ENCODE data around the gene ENOX1. TPM values are rescaled to one million over a fixed set of nuclear protein-coding genes. Genes with fewer than 3 reads are reported as not detected.

Gene ENOX1
- total and polyA plus RNA-seq, 9 donors, result 10.1 to 17.5 (median 12.2) TPM

- 83% methylated on average over 3 of the region's 6 CpGs for WGBS (ENCODE audit: insufficient coverage)
- Histone ChIP-seq H3K9me3 (replicated peaks; ENCODE audit: control insufficient read depth, low read depth, low read length) (no peaks in the 10 kb centered on the region), H3K36me3 (ENCODE audit: control insufficient read depth, insufficient read depth, low read length) (no peaks in the 10 kb centered on the region), H3K4me3 (ENCODE audit: low read length) (no peak overlapping the region), H3K27me3 (ENCODE audit: control insufficient read depth, insufficient read depth, low read length) (no peaks in the 10 kb centered on the region), H3K4me1 (ENCODE audit: control insufficient read depth, insufficient read depth, low read length) (peaks cover 10% of the 10 kb centered on the region), H3K27ac (ENCODE audit: low read length) (peak overlapping the region; percentile 22)
- no peak for DNase-seq
These were observed 345.3 kb downstream of the ENOX1 start for GRCh38 chr13:43441464-43441863.

- Histone ChIP-seq H3K27me3 (ENCODE audit: control insufficient read depth, insufficient read depth, low read length) (no peaks in the 10 kb centered on the region), H3K9me3 (replicated peaks; ENCODE audit: control insufficient read depth, low read depth, low read length) (no peaks in the 10 kb centered on the region), H3K4me3 (ENCODE audit: low read length) (no peak overlapping the region), H3K36me3 (ENCODE audit: control insufficient read depth, insufficient read depth, low read length) (no peaks in the 10 kb centered on the region), H3K4me1 (ENCODE audit: control insufficient read depth, insufficient read depth, low read length) (peaks cover 16% of the 10 kb centered on the region), H3K27ac (ENCODE audit: low read length) (peak overlapping the region; percentile 76)
- WGBS (ENCODE audit: insufficient coverage), result 39% methylated on average over 3 of the region's 3 CpGs
- peak; percentile 56 for DNase-seq
These were observed 352.6 kb downstream of the ENOX1 start for GRCh38 chr13:43434191-43434590.

GRCh38 chr13:43433691-43434141 lies 353.1 kb downstream of the ENOX1 start:
- no CpG with 5 or more reads among the region's 1 CpG for WGBS (ENCODE audit: insufficient coverage)
- DNase-seq, result peak; percentile 57
- H3K27ac ChIP-seq (ENCODE audit: low read length), result peak overlapping the region; percentile 76

GRCh38 chr13:43432958-43433357 lies 353.8 kb downstream of the ENOX1 start:
- WGBS (ENCODE audit: insufficient coverage), result no CpG with 5 or more reads among the region's 5 CpGs
- peak overlapping the region; percentile 76 for H3K27ac ChIP-seq (ENCODE audit: low read length)
- peak; percentile 85 for DNase-seq

More at GRCh38 chr13:43433691-43434141, 353.1 kb downstream of the ENOX1 start:
- H3K4me3 ChIP-seq (ENCODE audit: low read length), result no peak overlapping the region
- H3K9me3 ChIP-seq (replicated peaks; ENCODE audit: control insufficient read depth, low read depth, low read length), result no peaks in the 10 kb centered on the region
- H3K36me3 ChIP-seq (ENCODE audit: control insufficient read depth, insufficient read depth, low read length), result no peaks in the 10 kb centered on the region
- peaks cover 16% of the 10 kb centered on the region for H3K4me1 ChIP-seq (ENCODE audit: control insufficient read depth, insufficient read depth, low read length)
- H3K27me3 ChIP-seq (ENCODE audit: control insufficient read depth, insufficient read depth, low read length), result no peaks in the 10 kb centered on the region

GRCh38 chr13:43431841-43432240 lies 354.9 kb downstream of the ENOX1 start:
- no peaks in the 10 kb centered on the region for H3K9me3 ChIP-seq (replicated peaks; ENCODE audit: control insufficient read depth, low read depth, low read length)
- no peak overlapping the region for H3K27ac ChIP-seq (ENCODE audit: low read length)
- DNase-seq, result no peak
- no peak overlapping the region for H3K4me3 ChIP-seq (ENCODE audit: low read length)
- peaks cover 16% of the 10 kb centered on the region for H3K4me1 ChIP-seq (ENCODE audit: control insufficient read depth, insufficient read depth, low read length)
- no peaks in the 10 kb centered on the region for H3K36me3 ChIP-seq (ENCODE audit: control insufficient read depth, insufficient read depth, low read length)
- no peaks in the 10 kb centered on the region for H3K27me3 ChIP-seq (ENCODE audit: control insufficient read depth, insufficient read depth, low read length)
- WGBS (ENCODE audit: insufficient coverage), result 89% methylated on average over 6 of the region's 8 CpGs

More at GRCh38 chr13:43432958-43433357, 353.8 kb downstream of the ENOX1 start:
- Histone ChIP-seq H3K36me3 (ENCODE audit: control insufficient read depth, insufficient read depth, low read length) (no peaks in the 10 kb centered on the region), H3K27me3 (ENCODE audit: control insufficient read depth, insufficient read depth, low read length) (no peaks in the 10 kb centered on the region), H3K9me3 (replicated peaks; ENCODE audit: control insufficient read depth, low read depth, low read length) (no peaks in the 10 kb centered on the region), H3K4me3 (ENCODE audit: low read length) (no peak overlapping the region), H3K4me1 (ENCODE audit: control insufficient read depth, insufficient read depth, low read length) (peaks cover 16% of the 10 kb centered on the region)

GRCh38 chr13:43431290-43431716 lies 355.5 kb downstream of the ENOX1 start:
- DNase-seq, result no peak
- no CpG with 5 or more reads among the region's 4 CpGs for WGBS (ENCODE audit: insufficient coverage)
- no peaks in the 10 kb centered on the region for H3K36me3 ChIP-seq (ENCODE audit: control insufficient read depth, insufficient read depth, low read length)

GRCh38 chr13:43428545-43429296 lies 358.1 kb downstream of the ENOX1 start:
- no peak for DNase-seq
- WGBS (ENCODE audit: insufficient coverage), result 61% methylated on average over 3 of the region's 8 CpGs
- H3K4me1 ChIP-seq (ENCODE audit: control insufficient read depth, insufficient read depth, low read length), result peaks cover 9% of the 10 kb centered on the region
- H3K27me3 ChIP-seq (ENCODE audit: control insufficient read depth, insufficient read depth, low read length), result no peaks in the 10 kb centered on the region
- no peaks in the 10 kb centered on the region for H3K36me3 ChIP-seq (ENCODE audit: control insufficient read depth, insufficient read depth, low read length)
- no peaks in the 10 kb centered on the region for H3K9me3 ChIP-seq (replicated peaks; ENCODE audit: control insufficient read depth, low read depth, low read length)
- no peak overlapping the region for H3K4me3 ChIP-seq (ENCODE audit: low read length)
- no peak overlapping the region for H3K27ac ChIP-seq (ENCODE audit: low read length)

More at GRCh38 chr13:43431290-43431716, 355.5 kb downstream of the ENOX1 start:
- no peak overlapping the region for H3K4me3 ChIP-seq (ENCODE audit: low read length)
- peaks cover 16% of the 10 kb centered on the region for H3K4me1 ChIP-seq (ENCODE audit: control insufficient read depth, insufficient read depth, low read length)
- H3K9me3 ChIP-seq (replicated peaks; ENCODE audit: control insufficient read depth, low read depth, low read length), result no peaks in the 10 kb centered on the region
- no peak overlapping the region for H3K27ac ChIP-seq (ENCODE audit: low read length)
- no peaks in the 10 kb centered on the region for H3K27me3 ChIP-seq (ENCODE audit: control insufficient read depth, insufficient read depth, low read length)

- WGBS (ENCODE audit: insufficient coverage), result no CpG with 5 or more reads among the region's 4 CpGs
- Histone ChIP-seq H3K27me3 (ENCODE audit: control insufficient read depth, insufficient read depth, low read length) (no peaks in the 10 kb centered on the region), H3K27ac (ENCODE audit: low read length) (no peak overlapping the region), H3K4me3 (ENCODE audit: low read length) (no peak overlapping the region), H3K9me3 (replicated peaks; ENCODE audit: control insufficient read depth, low read depth, low read length) (no peaks in the 10 kb centered on the region), H3K36me3 (ENCODE audit: control insufficient read depth, insufficient read depth, low read length) (no peaks in the 10 kb centered on the region), H3K4me1 (ENCODE audit: control insufficient read depth, insufficient read depth, low read length) (peaks cover 3% of the 10 kb centered on the region)
- DNase-seq, result no peak
These were observed 360.4 kb downstream of the ENOX1 start for GRCh38 chr13:43426355-43426754.

GRCh38 chr13:43425234-43425633 lies 361.5 kb downstream of the ENOX1 start:
- no peaks in the 10 kb centered on the region for H3K27me3 ChIP-seq (ENCODE audit: control insufficient read depth, insufficient read depth, low read length)
- no peak overlapping the region for H3K4me3 ChIP-seq (ENCODE audit: low read length)
- no peaks in the 10 kb centered on the region for H3K4me1 ChIP-seq (ENCODE audit: control insufficient read depth, insufficient read depth, low read length)
- DNase-seq, result no peak
- no peak overlapping the region for H3K27ac ChIP-seq (ENCODE audit: low read length)
- H3K36me3 ChIP-seq (ENCODE audit: control insufficient read depth, insufficient read depth, low read length), result no peaks in the 10 kb centered on the region
- WGBS (ENCODE audit: insufficient coverage), result no CpG with 5 or more reads among the region's 1 CpG
- peaks cover 4% of the 10 kb centered on the region for H3K9me3 ChIP-seq (replicated peaks; ENCODE audit: control insufficient read depth, low read depth, low read length)

- no peaks in the 10 kb centered on the region for H3K36me3 ChIP-seq (ENCODE audit: control insufficient read depth, insufficient read depth, low read length)
- H3K9me3 ChIP-seq (replicated peaks; ENCODE audit: control insufficient read depth, low read depth, low read length), result peaks cover 4% of the 10 kb centered on the region
- no peak overlapping the region for H3K27ac ChIP-seq (ENCODE audit: low read length)
- H3K4me1 ChIP-seq (ENCODE audit: control insufficient read depth, insufficient read depth, low read length), result no peaks in the 10 kb centered on the region
- H3K4me3 ChIP-seq (ENCODE audit: low read length), result no peak overlapping the region
- WGBS (ENCODE audit: insufficient coverage), result 97% methylated on average over 3 of the region's 3 CpGs
- no peaks in the 10 kb centered on the region for H3K27me3 ChIP-seq (ENCODE audit: control insufficient read depth, insufficient read depth, low read length)
- DNase-seq, result no peak
These were observed 362.4 kb downstream of the ENOX1 start for GRCh38 chr13:43424412-43424811.

Data from muscle of leg (tissue), 11 donors.